Muscle of leg (tissue), 11 donors: Measurements from ENCODE around the gene TMEM123. TPM values are rescaled to one million over a fixed set of nuclear protein-coding genes. Genes with fewer than 3 reads are reported as not detected.
A peak's percentile ranks its signal among the peaks of the same experiment; 100 is the strongest.

Experiments used
- DNase-seq: peaks from one replicate; pipeline ENCODE4 v3.0.0; 2013
- H3K27ac ChIP-seq: one replicate; pipeline ENCODE4 v1.5.1; 2013; ENCODE audit warnings: mild to moderate bottlenecking, low read length, control low read depth
- H3K27me3 ChIP-seq: one replicate; pipeline ENCODE4 v1.6.1; 2013; ENCODE audit warnings: low read length; ENCODE audit not compliant: control insufficient read depth, insufficient read depth
- H3K36me3 ChIP-seq: one replicate; pipeline ENCODE4 v1.6.1; 2013; ENCODE audit warnings: low read length; ENCODE audit not compliant: control insufficient read depth, insufficient read depth
- H3K4me1 ChIP-seq: one replicate; pipeline ENCODE4 v1.6.1; 2013; ENCODE audit warnings: low read length; ENCODE audit not compliant: control insufficient read depth, insufficient read depth
- H3K4me3 ChIP-seq: one replicate; pipeline ENCODE4 v1.5.1; 2013; ENCODE audit warnings: low read length, control low read depth
- H3K9me3 ChIP-seq: replicated peaks from 2 replicates; pipeline ENCODE4 v1.6.1; 2013; ENCODE audit warnings: low read depth, low read length; ENCODE audit not compliant: control insufficient read depth
- WGBS: methylation state at CpG from one replicate; pipeline ENCODE4 v1.1.5; 2013; ENCODE audit warnings: missing lambda C conversion rate; ENCODE audit not compliant: insufficient coverage; 5-methylcytosine and 5-hydroxymethylcytosine counted together
- polyA plus RNA-seq, 8 donors: library from polyadenylated mRNA; unstranded; fragments of 120-200 nt; gene quantifications; one replicate each; pipeline versions ENCODE4 v1.2.1 to v1.2.3, GENCODE V29; 2013; ENCODE audit warnings: inconsistent platforms in 1 of 8, low replicate concordance in 1 of 8; ENCODE audit not compliant: insufficient read length in 8 of 8, insufficient read depth in 1 of 8
- total RNA-seq: library from RNA; stranded (reverse); fragments of 120-200 nt; gene quantifications from one replicate; pipeline ENCODE4 v1.2.4, GENCODE V29; 2013

The TMEM123 gene
- total and polyA plus RNA-seq, 9 donors = 80.2 to 158 (median 133) TPM

DNA sequence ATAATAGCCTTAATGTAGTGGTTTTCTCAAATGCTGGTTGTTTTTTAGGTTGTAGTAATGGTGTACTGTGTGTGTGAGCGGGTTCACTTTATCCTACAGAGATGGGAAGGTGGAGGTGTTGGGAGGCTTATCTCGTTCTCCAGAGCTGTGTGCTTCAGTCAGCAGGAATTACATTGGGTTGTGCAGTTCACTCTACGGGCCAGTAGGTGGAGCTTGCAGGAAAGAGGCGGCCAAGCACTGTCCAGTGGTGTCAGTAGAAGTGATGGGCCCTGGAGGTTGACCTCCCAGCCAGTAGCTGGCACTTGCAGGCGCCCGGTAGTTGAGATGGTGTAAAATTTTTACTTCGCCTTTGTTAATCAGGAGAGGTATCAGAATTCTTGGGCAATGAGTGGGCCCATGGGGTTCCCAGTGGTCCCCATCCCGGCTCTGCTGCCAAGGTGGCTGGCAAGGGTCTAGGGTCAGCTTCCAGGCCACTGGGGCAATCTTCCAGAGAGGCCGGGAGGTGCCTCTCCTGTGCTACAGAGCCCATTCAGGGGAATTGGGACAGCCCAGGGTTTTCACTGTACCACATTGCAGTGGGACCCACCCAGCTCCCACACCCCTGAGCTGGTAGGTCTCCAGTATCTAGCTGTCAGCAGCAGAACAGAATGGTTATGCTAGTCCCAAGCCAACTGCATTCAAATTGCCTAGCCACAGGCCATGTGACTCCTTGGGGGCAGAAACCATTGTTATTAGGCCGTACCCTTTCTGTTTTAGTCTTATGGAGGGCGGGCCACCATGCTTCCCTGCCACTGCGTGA is 61.7 kb downstream of the TMEM123 start:
- Histone ChIP-seq H3K36me3 (peaks cover 52% of the 10 kb centered on the region), H3K9me3 (no peaks in the 10 kb centered on the region), H3K27me3 (no peaks in the 10 kb centered on the region), H3K4me1 (peaks cover 10% of the 10 kb centered on the region), H3K4me3 (no peak overlapping the region), H3K27ac (no peak overlapping the region)
- 70% methylated on average over 12 of the region's 12 CpGs for WGBS
- peak; percentile 43 for DNase-seq

DNA sequence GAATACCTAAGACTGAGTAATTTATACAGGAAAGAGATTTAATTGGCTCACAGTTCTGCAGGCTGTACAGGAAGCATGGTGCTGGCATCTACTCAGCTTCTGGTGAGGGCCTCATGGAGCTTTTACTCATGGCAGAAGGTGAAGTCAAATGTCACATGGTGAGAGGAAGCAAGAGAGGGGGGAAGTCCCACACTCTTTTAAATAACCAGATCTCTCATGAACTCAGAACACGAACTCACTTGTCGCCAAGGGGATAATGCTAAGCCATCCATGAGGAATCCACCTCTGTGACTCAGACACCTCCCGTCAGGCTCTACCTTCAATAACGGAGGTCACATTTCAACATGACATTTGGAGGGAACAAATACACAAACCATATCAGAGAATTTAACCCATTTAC is 63.3 kb downstream of the TMEM123 start:
- no CpG with 5 or more reads among the region's 4 CpGs for WGBS

DNA sequence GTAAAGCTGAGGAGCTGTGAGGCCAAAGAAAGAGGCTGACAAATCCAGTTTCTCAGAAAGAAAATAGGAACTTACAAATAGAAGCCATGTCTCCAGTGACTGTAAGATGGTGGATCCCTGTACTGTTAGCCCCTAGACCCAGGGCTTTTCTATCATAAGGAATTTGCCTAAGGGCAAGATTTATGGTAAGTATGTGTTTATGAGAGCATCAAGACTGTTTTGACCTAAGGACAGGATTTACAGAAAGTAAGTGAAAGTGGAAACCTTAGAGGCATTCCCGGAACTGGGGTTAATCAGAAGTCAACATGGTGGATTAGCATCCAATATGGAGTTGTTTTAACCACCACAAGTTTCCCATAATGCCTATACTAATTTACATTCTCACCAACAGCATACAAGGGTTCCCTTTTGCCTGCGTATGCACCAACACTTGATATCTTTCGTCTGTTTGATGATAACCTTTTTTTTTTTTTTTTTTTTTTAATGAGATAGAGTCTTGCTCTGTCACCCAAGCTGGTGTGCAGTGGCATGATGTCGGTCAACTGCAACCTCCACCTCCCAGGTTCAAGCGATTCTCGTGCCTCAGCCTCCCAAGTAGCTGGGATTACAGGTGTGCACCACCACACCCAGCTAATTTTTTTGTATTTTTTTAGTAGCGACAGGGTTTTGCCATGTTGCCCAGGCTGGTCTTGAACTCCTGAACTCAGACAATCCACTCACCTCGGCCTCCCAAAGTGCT is 65.4 kb downstream of the TMEM123 start:
- no CpG with 5 or more reads among the region's 8 CpGs for WGBS
- peaks cover 42% of the 10 kb centered on the region for H3K36me3 ChIP-seq
- DNase-seq = no peak

More for the DNA sequence above, 63.3 kb downstream of the TMEM123 start:
- Histone ChIP-seq H3K4me3 (no peak overlapping the region), H3K36me3 (peaks cover 52% of the 10 kb centered on the region), H3K27me3 (no peaks in the 10 kb centered on the region), H3K4me1 (peaks cover 10% of the 10 kb centered on the region), H3K27ac (no peak overlapping the region), H3K9me3 (no peaks in the 10 kb centered on the region)
- no peak for DNase-seq

DNA sequence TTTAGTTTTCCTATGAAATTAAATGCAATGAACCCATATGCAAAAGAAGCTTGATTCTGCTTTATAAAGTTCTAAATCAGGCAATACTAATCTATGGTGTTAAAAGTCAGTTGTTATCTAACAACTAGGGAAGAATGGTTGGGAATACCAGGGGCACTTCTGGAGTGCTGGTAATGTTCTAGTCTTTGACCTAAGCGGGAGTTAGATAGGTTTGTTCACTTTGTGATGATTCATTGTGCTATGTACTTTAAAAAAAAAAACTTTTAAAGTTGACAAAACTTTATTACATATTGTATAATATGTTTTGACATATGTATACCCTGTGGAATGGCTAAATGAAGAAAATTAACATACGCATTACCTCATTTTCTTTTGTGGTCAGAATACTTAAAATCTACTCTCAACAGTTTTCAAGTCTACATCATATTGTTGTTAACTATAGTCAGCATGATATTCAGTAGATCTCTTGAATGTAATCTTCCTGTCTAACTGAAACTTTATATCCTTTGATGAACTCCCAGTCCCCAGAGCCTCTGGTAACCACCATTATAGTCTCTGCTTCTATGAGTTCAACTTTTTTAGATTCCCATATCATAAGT is 66.3 kb downstream of the TMEM123 start:
- Histone ChIP-seq H3K36me3 (peaks cover 37% of the 10 kb centered on the region), H3K9me3 (no peaks in the 10 kb centered on the region), H3K27ac (no peak overlapping the region), H3K4me3 (no peak overlapping the region), H3K4me1 (peaks cover 3% of the 10 kb centered on the region), H3K27me3 (no peaks in the 10 kb centered on the region)
- DNase-seq = no peak
- WGBS = no CpG with 5 or more reads among the region's 2 CpGs

More for the DNA sequence above, 65.4 kb downstream of the TMEM123 start:
- Histone ChIP-seq H3K9me3 (no peaks in the 10 kb centered on the region), H3K4me3 (no peak overlapping the region), H3K4me1 (peaks cover 10% of the 10 kb centered on the region), H3K27ac (no peak overlapping the region), H3K27me3 (no peaks in the 10 kb centered on the region)

DNA sequence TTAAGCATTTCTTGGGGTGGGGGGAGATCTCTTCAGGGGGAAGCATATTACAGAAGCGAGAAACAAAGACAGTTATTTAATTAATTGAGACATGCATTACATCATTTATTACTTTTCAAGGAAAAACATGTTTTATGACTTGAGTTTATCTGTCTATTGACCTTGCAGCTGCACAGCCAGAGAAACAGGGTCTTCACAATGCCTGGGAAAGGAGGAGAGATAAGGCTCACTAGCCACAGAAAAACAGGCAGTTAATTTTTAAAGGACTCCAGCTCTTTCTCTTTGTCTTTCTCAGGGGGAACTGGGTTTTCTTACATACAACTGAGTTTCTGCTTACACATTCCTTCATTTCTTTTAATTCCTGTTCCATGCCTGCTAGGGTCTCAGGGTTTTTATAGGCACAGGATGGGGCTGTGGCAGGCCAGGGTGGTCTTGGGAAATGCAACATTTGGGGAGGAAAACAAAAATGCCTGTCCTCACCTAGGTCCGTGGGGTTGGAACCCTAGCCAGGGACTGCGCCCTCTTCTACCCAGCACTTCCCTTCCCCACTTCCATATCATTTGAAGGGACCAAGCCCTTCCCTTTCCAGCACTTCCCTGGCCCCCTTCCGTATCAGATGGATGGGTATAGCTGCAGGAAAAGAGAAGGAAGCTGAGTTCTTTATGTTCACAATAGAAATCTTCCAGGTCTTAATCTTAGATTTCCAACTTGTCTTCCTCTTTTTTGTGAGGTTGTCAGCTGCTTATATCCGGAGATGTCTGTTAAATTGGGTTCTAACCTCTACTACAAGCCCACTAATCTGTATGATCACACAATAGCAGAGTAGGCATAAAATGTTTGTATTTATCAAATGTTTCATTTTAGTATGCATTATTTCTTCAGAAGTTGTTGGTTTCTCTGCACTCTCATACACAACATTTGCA is 67.2 kb downstream of the TMEM123 start:
- Histone ChIP-seq H3K36me3 (peaks cover 34% of the 10 kb centered on the region), H3K4me1 (no peaks in the 10 kb centered on the region), H3K27me3 (no peaks in the 10 kb centered on the region), H3K4me3 (no peak overlapping the region), H3K9me3 (no peaks in the 10 kb centered on the region), H3K27ac (no peak overlapping the region)
- no peak for DNase-seq
- WGBS = 86% methylated on average over 2 of the region's 5 CpGs

DNA sequence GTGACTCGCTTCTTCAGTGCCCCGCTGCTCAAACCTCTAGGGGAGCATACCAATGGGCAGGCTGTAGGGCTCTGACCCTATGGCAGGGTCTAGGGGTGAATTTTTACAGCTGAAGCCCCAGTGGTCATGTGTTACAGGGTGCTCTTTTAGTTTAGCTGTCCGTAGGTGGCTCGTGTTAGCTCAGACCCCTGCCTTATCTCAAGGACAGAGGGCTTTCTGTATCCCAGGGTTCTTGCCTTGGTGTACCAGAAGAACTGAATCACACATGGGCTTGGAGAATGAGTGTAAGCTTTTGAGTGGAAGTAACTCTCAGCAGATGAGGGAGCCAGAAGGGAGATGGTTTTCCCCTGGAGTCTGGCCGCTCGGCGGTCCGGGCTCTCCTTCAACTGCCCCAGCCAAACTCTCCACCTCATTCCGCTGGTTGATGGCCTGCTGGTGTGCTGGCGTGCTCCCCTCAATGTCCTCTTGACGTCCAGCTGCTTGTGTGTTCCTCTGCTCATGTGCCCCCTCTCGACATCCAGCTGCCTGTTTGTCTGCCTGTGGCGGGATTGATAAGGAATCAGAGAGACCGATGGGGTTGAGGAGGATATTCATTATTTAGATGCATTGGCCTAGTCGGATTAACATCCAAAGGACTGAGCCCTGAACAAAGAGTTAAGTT is 68.0 kb downstream of the TMEM123 start:
- WGBS = 84% methylated on average over 6 of the region's 15 CpGs
- no peak overlapping the region for H3K27ac ChIP-seq
- no peak for DNase-seq
- no peaks in the 10 kb centered on the region for H3K27me3 ChIP-seq
- no peaks in the 10 kb centered on the region for H3K4me1 ChIP-seq
- H3K36me3 ChIP-seq = peaks cover 36% of the 10 kb centered on the region
- H3K4me3 ChIP-seq = no peak overlapping the region
- no peaks in the 10 kb centered on the region for H3K9me3 ChIP-seq

DNA sequence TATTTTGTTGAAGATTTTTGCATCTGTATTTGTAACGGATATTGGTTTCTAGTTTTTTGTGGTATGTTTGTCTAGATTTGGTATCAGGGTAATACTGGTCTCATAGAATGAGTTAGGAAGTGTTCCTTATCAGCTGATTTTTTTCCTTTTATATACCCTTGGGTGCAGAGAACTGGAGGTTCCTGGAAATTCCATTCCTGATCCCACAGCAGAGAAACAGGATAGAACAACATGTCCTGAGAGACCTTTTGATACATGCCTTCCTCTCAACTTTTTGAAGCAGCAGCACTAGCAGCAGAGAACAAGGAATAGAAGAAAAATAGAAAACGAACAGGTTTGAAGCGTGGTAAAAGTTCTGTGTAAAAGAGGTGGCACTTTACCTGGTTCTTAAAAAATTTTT is 68.7 kb downstream of the TMEM123 start:
- Histone ChIP-seq H3K4me1 (no peaks in the 10 kb centered on the region), H3K9me3 (no peaks in the 10 kb centered on the region), H3K27me3 (no peaks in the 10 kb centered on the region), H3K36me3 (peaks cover 36% of the 10 kb centered on the region), H3K27ac (no peak overlapping the region), H3K4me3 (no peak overlapping the region)
- 84% methylated on average over 2 of the region's 3 CpGs for WGBS
- no peak for DNase-seq

DNA sequence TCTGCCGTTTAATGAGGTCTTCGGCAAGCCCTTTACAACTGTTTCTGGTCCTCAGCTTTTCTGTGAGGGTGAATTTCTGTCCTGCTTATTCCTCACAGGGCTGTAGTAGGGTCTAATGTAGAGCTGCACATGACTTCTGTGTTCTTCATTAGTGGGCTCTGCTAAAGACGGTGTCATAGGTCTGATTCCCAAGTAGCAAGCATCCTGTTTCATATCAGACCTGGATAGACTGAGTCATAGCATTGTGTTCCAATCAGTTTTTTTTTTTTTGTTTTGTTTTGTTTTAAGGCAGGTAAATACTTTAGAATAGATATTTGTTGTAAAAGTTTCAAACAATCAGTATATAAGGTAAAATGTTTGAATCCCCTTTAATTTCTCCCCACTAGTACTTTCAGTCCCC is 70.2 kb downstream of the TMEM123 start:
- Histone ChIP-seq H3K4me3 (no peak overlapping the region), H3K9me3 (no peaks in the 10 kb centered on the region), H3K4me1 (no peaks in the 10 kb centered on the region), H3K27ac (no peak overlapping the region), H3K36me3 (peaks cover 32% of the 10 kb centered on the region), H3K27me3 (no peaks in the 10 kb centered on the region)
- DNase-seq = no peak
- WGBS = no CpG with 5 or more reads among the region's 3 CpGs

DNA sequence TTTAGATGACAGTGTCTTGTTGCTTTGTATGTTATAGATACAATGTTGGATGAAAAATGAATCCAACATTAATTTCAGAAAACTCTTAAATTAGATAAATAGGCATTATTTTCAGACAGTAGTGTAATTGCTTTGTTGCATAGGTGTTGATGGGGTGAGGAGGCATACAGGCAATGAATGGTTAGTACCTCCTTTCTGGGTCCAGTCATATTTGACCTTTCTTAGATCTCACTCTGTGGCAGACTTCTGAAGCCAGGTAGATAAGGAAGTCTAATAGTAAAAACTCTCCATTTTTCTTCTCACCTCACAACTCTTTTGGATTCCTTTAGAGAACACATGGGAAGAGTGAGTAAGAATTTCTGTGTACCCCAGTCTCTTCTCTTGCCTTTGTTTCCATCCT is 73.7 kb downstream of the TMEM123 start:
- DNase-seq = no peak
- no peak overlapping the region for H3K27ac ChIP-seq
- H3K4me3 ChIP-seq = no peak overlapping the region
- H3K4me1 ChIP-seq = no peaks in the 10 kb centered on the region
- H3K9me3 ChIP-seq = no peaks in the 10 kb centered on the region
- no peaks in the 10 kb centered on the region for H3K27me3 ChIP-seq
- peaks cover 25% of the 10 kb centered on the region for H3K36me3 ChIP-seq
